GM12874 (cell line): Measurements from ENCODE around the gene FBXO41.

Experiments used
- CTCF ChIP-seq: IDR thresholded peaks from 2 replicates; pipeline ENCODE4 v1.5.1; 2011; ENCODE audit warnings: low read depth, mild to moderate bottlenecking, control low read depth, low read length, moderate library complexity; ENCODE audit not compliant: insufficient read depth

Gene FBXO41

GRCh38 chr2:73284296-73285158 lies at the start of gene FBXO41:
FBXO41 (minus strand) TSS chr2:73284478; CDS start chr2:73269630, 14,848 bp downstream.
- no peak for TF ChIP-seq CTCF

GRCh38 chr2:73334045-73334444 lies 49.8 kb upstream of the FBXO41 start:
- TF ChIP-seq CTCF = no peak

GRCh38 chr2:73333564-73333963 lies 49.3 kb upstream of the FBXO41 start:
- TF ChIP-seq CTCF = no peak

GRCh38 chr2:73324126-73324725 lies 39.9 kb upstream of the FBXO41 start:
- no peak for TF ChIP-seq CTCF

GRCh38 chr2:73323551-73323950 lies 39.3 kb upstream of the FBXO41 start:
- TF ChIP-seq CTCF = no peak

- TF ChIP-seq CTCF = no peak
Measured at GRCh38 chr2:73314441-73314840, 30.2 kb upstream of the FBXO41 start.

GRCh38 chr2:73307720-73308119 lies 23.4 kb upstream of the FBXO41 start:
- TF ChIP-seq CTCF = no peak
